GM12892 (cell line): ENCODE results near the gene UPK2.
"Not testable (repeated sequence)": the region's sequence is repeated elsewhere in the genome, so short reads cannot be mapped to it uniquely, and the experiment has no call there.

Experiments used
- DNase-seq: peaks from one replicate; pipeline ENCODE4 v3.0.0; 2011; ENCODE audit not compliant: insufficient read length
- FAIRE-seq: peaks from 2 replicates; lab custom pipeline; 2011; peaks lifted over from hg19 to GRCh38; lab: Jason Lieb, UNC
- POLR2A ChIP-seq: IDR thresholded peaks from 2 replicates; pipeline ENCODE4 v1.6.1; 2011; ENCODE audit warnings: low read depth, low read length, control low read depth
- POLR2AphosphoS5 ChIP-seq: IDR thresholded peaks from 2 replicates; pipeline ENCODE4 v1.6.1; 2011; ENCODE audit warnings: low read depth, low read length, control low read depth
- TAF1 ChIP-seq: IDR thresholded peaks from 2 replicates; pipeline ENCODE4 v1.6.1; 2011; ENCODE audit warnings: low read depth, mild to moderate bottlenecking, control low read depth, low read length, borderline replicate concordance

UPK2 gene

GRCh38 chr11:118929501-118930093 lies 26.5 kb upstream of the UPK2 start:
- TF ChIP-seq TAF1 (no peak), POLR2AphosphoS5 (no peak), POLR2A (no peak)
- FAIRE-seq (peak; percentile 14), DNase-seq (no peak)

- TF ChIP-seq POLR2AphosphoS5 = no peak
- TF ChIP-seq TAF1 = no peak
- no peak for TF ChIP-seq POLR2A
- FAIRE-seq (peak; percentile 99), DNase-seq (peak; percentile 71)
These were observed 25.9 kb upstream of the UPK2 start for GRCh38 chr11:118930094-118930712.

GRCh38 chr11:118931571-118931970 lies 24.5 kb upstream of the UPK2 start:
- FAIRE-seq (no peak), DNase-seq (no peak)
- TF ChIP-seq POLR2AphosphoS5 (no peak), TAF1 (no peak), POLR2A (no peak)

- no peak for TF ChIP-seq POLR2A
- TF ChIP-seq TAF1 = no peak
- no peak for TF ChIP-seq POLR2AphosphoS5
- no peak for DNase-seq
- no peak for FAIRE-seq
These were observed 22.6 kb upstream of the UPK2 start for GRCh38 chr11:118933486-118933885.

- no peak for TF ChIP-seq TAF1
- TF ChIP-seq POLR2A = no peak
- TF ChIP-seq POLR2AphosphoS5 = no peak
- DNase-seq (no peak), FAIRE-seq (peak; percentile 63)
These were observed 20.7 kb upstream of the UPK2 start for GRCh38 chr11:118935376-118935775.

GRCh38 chr11:118938491-118939403 lies 17.4 kb upstream of the UPK2 start:
- FAIRE-seq (no peak), DNase-seq (no peak)
- TF ChIP-seq TAF1 (no peak), POLR2AphosphoS5 (no peak), POLR2A (no peak)

GRCh38 chr11:118939404-118939915 lies 16.6 kb upstream of the UPK2 start:
- no peak for TF ChIP-seq TAF1
- FAIRE-seq = no peak
- DNase-seq = no peak

- TF ChIP-seq TAF1 (no peak), POLR2AphosphoS5 (no peak), POLR2A (no peak)
- DNase-seq (no peak), FAIRE-seq (peak; percentile 70)
These were observed 16.0 kb upstream of the UPK2 start for GRCh38 chr11:118939953-118940598.

GRCh38 chr11:118947091-118947490 lies 9.0 kb upstream of the UPK2 start:
- DNase-seq = no peak
- FAIRE-seq = no peak
- TF ChIP-seq POLR2A (no peak), POLR2AphosphoS5 (no peak), TAF1 (no peak)

GRCh38 chr11:118948000-118948399 lies 8.1 kb upstream of the UPK2 start:
- no peak for DNase-seq
- no peak for TF ChIP-seq POLR2AphosphoS5
- TF ChIP-seq POLR2A = no peak
- no peak for TF ChIP-seq TAF1
- no peak for FAIRE-seq

GRCh38 chr11:118953265-118953664 lies 2.8 kb upstream of the UPK2 start:
- FAIRE-seq (no peak), DNase-seq (no peak)
- TF ChIP-seq POLR2A = no peak
- no peak for TF ChIP-seq POLR2AphosphoS5
- no peak for TF ChIP-seq TAF1

- FAIRE-seq, DNase-seq: not testable (repeated sequence)
These were observed 2.1 kb upstream of the UPK2 start for GRCh38 chr11:118953976-118954375.
